Smooth muscle cell (in vitro differentiated cells): ENCODE data around the gene UCHL5. TPM values are rescaled to one million over a fixed set of nuclear protein-coding genes. Genes with fewer than 3 reads are reported as not detected.

Experiments used
- DNase-seq: peaks from one replicate; lab custom pipeline; 2025; ENCODE audit not compliant: unreplicated experiment; lab: John Stamatoyannopoulos, UW
- H2AFZ ChIP-seq: fragments of 200-600 bp; sonication (generic); 2 replicates; pipeline ENCODE4 v1.6.0; 2016; ENCODE audit warnings: antibody characterized with exemption, low read depth, mild to moderate bottlenecking
- H3F3A ChIP-seq: fragments of 200-600 bp; sonication (generic); 2 replicates; pipeline ENCODE4 v1.6.0; 2017; ENCODE audit warnings: antibody characterized with exemption, low read depth
- H3K27ac ChIP-seq: fragments of 200-600 bp; sonication (generic); 2 replicates; pipeline ENCODE4 v1.5.1; 2016; ENCODE audit warnings: low read depth, mild to moderate bottlenecking
- H3K27me3 ChIP-seq: fragments of 200-600 bp; sonication (generic); 2 replicates; pipeline ENCODE4 v1.6.1; 2016; ENCODE audit warnings: low read depth, mild to moderate bottlenecking
- H3K36me3 ChIP-seq: fragments of 200-600 bp; sonication (generic); 2 replicates; pipeline ENCODE4 v1.5.1; 2016; ENCODE audit warnings: low read depth
- H3K4me1 ChIP-seq: fragments of 200-600 bp; sonication (generic); 2 replicates; pipeline ENCODE4 v1.5.1; 2016; ENCODE audit warnings: low read depth
- H3K4me2 ChIP-seq: fragments of 200-600 bp; sonication (generic); 2 replicates; pipeline ENCODE4 v1.6.0; 2016; ENCODE audit warnings: mild to moderate bottlenecking
- H3K4me3 ChIP-seq: fragments of 200-600 bp; sonication (generic); 2 replicates; pipeline ENCODE4 v1.5.1; 2016; ENCODE audit warnings: mild to moderate bottlenecking
- H3K79me2 ChIP-seq: fragments of 200-600 bp; sonication (generic); 2 replicates; pipeline ENCODE4 v1.6.0; 2016; ENCODE audit warnings: low read depth, mild to moderate bottlenecking
- H3K9ac ChIP-seq: fragments of 200-600 bp; sonication (generic); 2 replicates; pipeline ENCODE4 v1.6.0; 2016; ENCODE audit warnings: low read depth
- H3K9me3 ChIP-seq: fragments of 200-600 bp; sonication (generic); replicated peaks from 2 replicates; pipeline ENCODE4 v1.5.1; 2016; ENCODE audit warnings: low read depth
- H4K20me1 ChIP-seq: fragments of 200-600 bp; sonication (generic); 2 replicates; pipeline ENCODE4 v1.6.0; 2016; ENCODE audit warnings: low read depth
- CTCF ChIP-seq: fragments of 200-600 bp; sonication (generic); IDR thresholded peaks from 2 replicates; pipeline ENCODE4 v1.5.1; 2017; ENCODE audit warnings: borderline replicate concordance, mild to moderate bottlenecking, antibody characterized with exemption; ENCODE audit not compliant: insufficient read depth, poor library complexity, severe bottlenecking
- WGBS: methylation state at CpG from one replicate; pipeline ENCODE4 v1.1.7; 2016; ENCODE audit warnings: low lambda C conversion rate; 5-methylcytosine and 5-hydroxymethylcytosine counted together
- polyA plus RNA-seq: library from polyadenylated mRNA; unstranded; fragments of >200 nt; fragmentation: Nextera tagmentation; extraction: Ambion mirVana; gene quantifications from 2 replicates; pipeline ENCODE4 v1.2.1, GENCODE V29; 2016
- total RNA-seq: library from RNA; depleted of rRNA; stranded (reverse); fragments of >200 nt; gene quantifications from 2 replicates; pipeline ENCODE4 v1.2.3, GENCODE V29; 2014

Gene UCHL5
- total and polyA plus RNA-seq, 2 experiments from 2014 or later: 22.2 to 35.6 TPM

- peak overlapping the region; percentile 94 for H3K27ac ChIP-seq
- no peaks in the 10 kb centered on the region for H3K36me3 ChIP-seq
- H3K4me1 ChIP-seq: peaks cover 17% of the 10 kb centered on the region
- WGBS: 31% methylated on average over 2 of the region's 2 CpGs
- no peak for DNase-seq
- H3K9ac ChIP-seq: peak overlapping the region; percentile 93
- no peak overlapping the region for H2AFZ ChIP-seq
- peaks cover 6% of the 10 kb centered on the region for H3F3A ChIP-seq
- H3K79me2 ChIP-seq: peaks cover 86% of the 10 kb centered on the region
- no peaks in the 10 kb centered on the region for H3K27me3 ChIP-seq
- no peak for TF ChIP-seq CTCF
- H4K20me1 ChIP-seq: peaks cover 53% of the 10 kb centered on the region
- no peaks in the 10 kb centered on the region for H3K9me3 ChIP-seq
- H3K4me3 ChIP-seq: peak overlapping the region; percentile 85
- peak overlapping the region; percentile 86 for H3K4me2 ChIP-seq
Observed at GRCh38 chr1:193060938-193061337, 1.8 kb upstream of the UCHL5 start.

DNA sequence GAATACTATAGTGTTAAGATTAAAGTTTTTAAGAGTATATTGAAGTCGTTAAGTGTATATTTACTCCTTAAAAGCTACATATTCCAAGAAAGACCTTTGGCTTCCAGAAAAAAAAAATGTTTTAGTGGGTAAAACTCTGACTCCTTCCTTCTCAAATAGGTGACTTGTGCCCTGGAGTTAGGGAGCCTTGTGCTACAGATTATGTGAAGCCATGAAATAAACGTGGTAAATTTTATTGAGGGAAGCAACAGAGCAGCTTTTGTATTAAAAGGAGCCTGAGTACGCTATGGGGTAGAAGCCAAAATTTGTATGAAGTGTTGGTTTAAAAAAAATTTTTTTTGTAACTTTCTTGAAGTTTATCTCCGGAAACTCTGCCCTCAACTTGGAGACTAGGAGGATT is 1.2 kb upstream of the UCHL5 start:
- peak overlapping the region; percentile 93 for H3K9ac ChIP-seq
- H2AFZ ChIP-seq: peak overlapping the region; percentile 78
- H3K9me3 ChIP-seq: no peaks in the 10 kb centered on the region
- peak overlapping the region; percentile 94 for H3K27ac ChIP-seq
- H3K4me3 ChIP-seq: peak overlapping the region; percentile 85
- H3K79me2 ChIP-seq: peaks cover 86% of the 10 kb centered on the region
- H4K20me1 ChIP-seq: peaks cover 48% of the 10 kb centered on the region
- H3K4me2 ChIP-seq: peak overlapping the region; percentile 86
- no peak for TF ChIP-seq CTCF
- DNase-seq: no peak
- no peaks in the 10 kb centered on the region for H3K27me3 ChIP-seq
- peaks cover 17% of the 10 kb centered on the region for H3K4me1 ChIP-seq
- H3K36me3 ChIP-seq: no peaks in the 10 kb centered on the region
- H3F3A ChIP-seq: peaks cover 6% of the 10 kb centered on the region
- WGBS: 14% methylated on average over 4 of the region's 4 CpGs

- peaks cover 6% of the 10 kb centered on the region for H3F3A ChIP-seq
- H3K4me2 ChIP-seq: peak overlapping the region; percentile 86
- peak overlapping the region; percentile 85 for H3K4me3 ChIP-seq
- H4K20me1 ChIP-seq: peaks cover 48% of the 10 kb centered on the region
- H3K79me2 ChIP-seq: peaks cover 86% of the 10 kb centered on the region
- peak overlapping the region; percentile 94 for H3K27ac ChIP-seq
- H2AFZ ChIP-seq: peak overlapping the region; percentile 78
- no peaks in the 10 kb centered on the region for H3K9me3 ChIP-seq
- TF ChIP-seq CTCF: no peak
- peaks cover 17% of the 10 kb centered on the region for H3K4me1 ChIP-seq
- peak overlapping the region; percentile 93 for H3K9ac ChIP-seq
- H3K27me3 ChIP-seq: no peaks in the 10 kb centered on the region
- no peak for DNase-seq
- 0% methylated on average over 9 of the region's 9 CpGs for WGBS
- no peaks in the 10 kb centered on the region for H3K36me3 ChIP-seq
Observed at GRCh38 chr1:193060115-193060403, 899 bp upstream of the UCHL5 start.

DNA sequence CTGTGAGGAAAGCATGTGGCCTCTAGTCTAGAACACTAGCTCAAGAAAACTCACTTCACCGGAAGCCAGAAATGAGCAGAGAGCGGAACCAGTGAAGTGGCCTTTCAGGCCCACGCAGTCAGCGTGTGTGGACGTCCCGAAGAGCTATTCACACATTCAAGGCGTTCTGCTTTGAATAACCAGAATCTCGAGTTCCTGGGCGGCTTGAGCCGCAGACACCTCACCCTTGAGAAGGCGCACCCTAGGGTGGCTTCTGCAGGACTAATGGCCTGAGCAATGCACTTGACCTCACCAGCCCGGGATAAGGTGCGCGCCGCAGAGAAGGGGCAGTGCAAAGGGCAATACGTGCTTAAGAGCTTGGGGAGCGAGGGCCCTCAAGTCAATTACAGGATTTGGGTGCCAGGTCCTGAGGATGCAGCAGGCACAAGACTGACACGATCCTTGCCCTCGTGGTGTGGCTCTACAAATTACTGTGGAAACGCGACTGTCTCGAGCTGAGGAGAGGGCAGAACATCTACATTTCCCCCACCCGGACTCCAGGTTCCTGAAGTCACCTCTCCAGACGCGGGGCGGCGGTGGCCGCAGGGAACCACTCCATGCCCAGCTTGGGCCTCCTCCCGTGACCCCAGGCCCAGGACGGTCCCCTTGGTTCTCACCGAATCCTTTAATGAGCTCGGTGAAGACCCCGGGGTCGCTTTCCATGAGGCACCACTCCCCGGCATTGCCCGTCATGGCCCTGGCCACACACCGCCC is 455 bp downstream of the UCHL5 start:
- Histone ChIP-seq H3K27me3 (no peaks in the 10 kb centered on the region), H3K9me3 (no peaks in the 10 kb centered on the region), H3F3A (peaks cover 6% of the 10 kb centered on the region), H4K20me1 (peaks cover 43% of the 10 kb centered on the region), H3K4me2 (peak overlapping the region; percentile 86), H3K79me2 (peaks cover 86% of the 10 kb centered on the region), H3K4me3 (peak overlapping the region; percentile 85), H2AFZ (peak overlapping the region; percentile 78), H3K4me1 (peaks cover 17% of the 10 kb centered on the region), H3K36me3 (no peaks in the 10 kb centered on the region), H3K9ac (peak overlapping the region; percentile 93), H3K27ac (peak overlapping the region; percentile 94)
- under 1% methylated on average over 29 of the region's 37 CpGs for WGBS
- no peak for TF ChIP-seq CTCF
- DNase-seq: no peak
